Measurements from ENCODE around the gene PSMD7.
"Not testable (repeated sequence)": the region's sequence is repeated elsewhere in the genome, so short reads cannot be mapped to it uniquely, and the experiment has no call there.

The PSMD7 gene

GRCh38 chr16:74309789-74310781 lies 13.5 kb downstream of the PSMD7 start:
- Mint-ChIP-seq H3K36me3 (peaks cover 10% of the 10 kb centered on the region), H3K27ac (no peak overlapping the region), H3K4me1 (no peaks in the 10 kb centered on the region), H3K27me3 (no peaks in the 10 kb centered on the region), H3K4me3 (no peak overlapping the region), H3K9me3 (no peaks in the 10 kb centered on the region)

DNA sequence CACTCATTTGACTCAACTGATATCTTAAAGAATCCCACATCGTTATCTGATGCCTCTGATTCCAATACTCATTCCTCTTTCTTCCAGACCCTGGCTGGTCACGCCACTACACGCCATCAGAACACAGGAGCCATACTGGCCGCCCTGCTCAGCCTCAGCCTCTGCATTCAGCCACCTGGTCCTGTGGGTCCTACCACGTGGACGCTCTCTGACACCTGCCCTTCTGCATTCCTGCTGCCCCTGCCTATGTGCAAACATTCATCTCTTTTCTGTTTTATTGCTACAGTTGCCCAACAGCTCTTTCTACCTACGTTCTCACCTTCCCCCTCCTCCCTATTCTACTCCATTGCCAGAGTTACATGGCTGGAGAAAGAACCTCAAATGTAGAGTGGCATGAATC lies 18.4 kb downstream of the PSMD7 start:
- H3K27me3 Mint-ChIP-seq: no peaks in the 10 kb centered on the region
- no peaks in the 10 kb centered on the region for H3K4me1 Mint-ChIP-seq

GRCh38 chr16:74320707-74321106 lies 24.1 kb downstream of the PSMD7 start:
- Mint-ChIP-seq H3K9me3 (no peaks in the 10 kb centered on the region), H3K36me3 (no peaks in the 10 kb centered on the region)

More for the DNA sequence above, 18.4 kb downstream of the PSMD7 start:
- H3K36me3 Mint-ChIP-seq: peaks cover 4% of the 10 kb centered on the region
- H3K27ac Mint-ChIP-seq: no peak overlapping the region
- no peaks in the 10 kb centered on the region for H3K9me3 Mint-ChIP-seq
- H3K4me3 Mint-ChIP-seq: no peak overlapping the region

GRCh38 chr16:74321356-74321755 lies 24.7 kb downstream of the PSMD7 start:
- H3K4me1 Mint-ChIP-seq: no peaks in the 10 kb centered on the region
- no peaks in the 10 kb centered on the region for H3K9me3 Mint-ChIP-seq
- H3K27ac Mint-ChIP-seq: no peak overlapping the region
- H3K4me3 Mint-ChIP-seq: no peak overlapping the region
- H3K36me3 Mint-ChIP-seq: no peaks in the 10 kb centered on the region
- no peaks in the 10 kb centered on the region for H3K27me3 Mint-ChIP-seq

More at GRCh38 chr16:74320707-74321106, 24.1 kb downstream of the PSMD7 start:
- Mint-ChIP-seq H3K27ac (no peak overlapping the region), H3K27me3 (no peaks in the 10 kb centered on the region), H3K4me3 (no peak overlapping the region), H3K4me1 (no peaks in the 10 kb centered on the region)

GRCh38 chr16:74322301-74322710 lies 25.7 kb downstream of the PSMD7 start:
- no peak overlapping the region for H3K27ac Mint-ChIP-seq
- H3K27me3 Mint-ChIP-seq: no peaks in the 10 kb centered on the region
- no peak overlapping the region for H3K4me3 Mint-ChIP-seq
- no peaks in the 10 kb centered on the region for H3K9me3 Mint-ChIP-seq
- H3K4me1 Mint-ChIP-seq: no peaks in the 10 kb centered on the region
- H3K36me3 Mint-ChIP-seq: no peaks in the 10 kb centered on the region

- H3K36me3 Mint-ChIP-seq, H3K4me1 Mint-ChIP-seq, H3K27ac Mint-ChIP-seq, H3K9me3 Mint-ChIP-seq, H3K27me3 Mint-ChIP-seq, H3K4me3 Mint-ChIP-seq: not testable (repeated sequence)
Observed at GRCh38 chr16:74324777-74325176, 28.2 kb downstream of the PSMD7 start.

- H3K27me3 Mint-ChIP-seq: no peaks in the 10 kb centered on the region
- peaks cover 2% of the 10 kb centered on the region for H3K36me3 Mint-ChIP-seq
- no peak overlapping the region for H3K4me3 Mint-ChIP-seq
- H3K4me1 Mint-ChIP-seq: no peaks in the 10 kb centered on the region
- H3K27ac Mint-ChIP-seq: peak overlapping the region; percentile 47
- H3K9me3 Mint-ChIP-seq: no peaks in the 10 kb centered on the region
Observed at GRCh38 chr16:74325641-74326040, 29.0 kb downstream of the PSMD7 start.

- H3K4me1 Mint-ChIP-seq, H3K4me3 Mint-ChIP-seq, H3K36me3 Mint-ChIP-seq, H3K9me3 Mint-ChIP-seq, H3K27ac Mint-ChIP-seq, H3K27me3 Mint-ChIP-seq: not testable (repeated sequence)
Observed at GRCh38 chr16:74328346-74328745, 31.7 kb downstream of the PSMD7 start.

DNA sequence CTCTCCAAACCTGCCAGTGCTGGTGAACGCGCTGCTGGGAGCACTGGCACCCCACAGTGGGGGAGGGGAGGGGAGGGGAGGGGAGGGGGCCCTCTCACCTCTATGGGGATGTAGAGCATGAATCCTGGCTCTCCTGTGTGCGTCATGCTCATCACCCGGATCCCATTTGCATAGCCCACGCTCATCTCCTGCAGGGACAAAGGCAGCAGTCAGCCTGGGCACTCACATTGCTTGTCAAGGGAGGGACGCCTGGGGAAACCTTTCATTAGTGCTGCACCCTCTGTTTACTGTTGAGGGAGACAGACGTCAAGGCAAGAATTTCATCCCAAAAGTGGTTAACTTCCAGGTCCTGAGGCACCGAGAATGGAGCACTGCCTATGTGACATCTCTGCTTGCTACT lies 35.9 kb downstream of the PSMD7 start:
- not testable (repeated sequence) for H3K4me1 Mint-ChIP-seq, H3K27ac Mint-ChIP-seq, H3K4me3 Mint-ChIP-seq, H3K27me3 Mint-ChIP-seq, H3K36me3 Mint-ChIP-seq, H3K9me3 Mint-ChIP-seq

- not testable (repeated sequence) for H3K27ac Mint-ChIP-seq, H3K27me3 Mint-ChIP-seq, H3K4me3 Mint-ChIP-seq, H3K4me1 Mint-ChIP-seq, H3K9me3 Mint-ChIP-seq, H3K36me3 Mint-ChIP-seq
Observed at GRCh38 chr16:74337506-74337905, 40.9 kb downstream of the PSMD7 start.

DNA sequence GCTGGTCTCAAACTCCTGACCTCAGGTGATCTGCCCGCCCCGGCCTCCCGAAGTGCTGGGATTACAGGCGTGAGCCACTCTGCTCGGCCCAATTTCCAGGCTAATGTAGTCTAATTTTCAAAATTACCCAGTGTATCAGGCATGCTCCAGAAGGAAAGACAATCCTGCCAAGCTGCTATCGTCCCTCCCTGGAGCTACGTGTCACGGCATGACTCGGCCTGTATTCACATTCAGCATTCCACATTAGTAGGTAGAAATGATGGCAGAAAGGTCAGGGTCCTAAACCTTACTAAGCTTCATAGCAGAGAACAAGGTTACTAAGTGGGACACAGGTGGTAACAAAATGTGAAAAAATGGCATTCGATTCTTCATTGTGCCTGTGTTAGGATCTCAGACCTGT lies 42.6 kb downstream of the PSMD7 start:
- not testable (repeated sequence) for H3K4me1 Mint-ChIP-seq, H3K36me3 Mint-ChIP-seq

GRCh38 chr16:74353038-74353437 lies 56.4 kb downstream of the PSMD7 start:
- H3K4me1 Mint-ChIP-seq, H3K27me3 Mint-ChIP-seq, H3K4me3 Mint-ChIP-seq, H3K9me3 Mint-ChIP-seq, H3K27ac Mint-ChIP-seq, H3K36me3 Mint-ChIP-seq: not testable (repeated sequence)

More for the DNA sequence above, 42.6 kb downstream of the PSMD7 start:
- H3K27ac Mint-ChIP-seq, H3K4me3 Mint-ChIP-seq, H3K27me3 Mint-ChIP-seq, H3K9me3 Mint-ChIP-seq: not testable (repeated sequence)

Data from activated naive CD4-positive, alpha-beta T cell treated with anti-CD3 and anti-CD28 coated beads, Interleukin-2, amount 50 U/mL, for 24 hours (primary cell).